HUES64 (cell line): ENCODE results near the gene COPS4.
"Not testable (repeated sequence)": the region's sequence is repeated elsewhere in the genome, so short reads cannot be mapped to it uniquely, and the experiment has no call there.

Experiments
- H3K27ac ChIP-seq: 2 replicates; pipeline ENCODE4 v1.7.0; 2013; ENCODE audit warnings: low read depth, low read length, inconsistent platforms
- H3K27me3 ChIP-seq: 2 replicates; pipeline ENCODE4 v1.6.1; 2013; ENCODE audit warnings: mild to moderate bottlenecking, low read length; ENCODE audit not compliant: insufficient read depth
- H3K36me3 ChIP-seq: 2 replicates; pipeline ENCODE4 v1.6.1; 2013; ENCODE audit warnings: mild to moderate bottlenecking, low read length; ENCODE audit not compliant: insufficient read depth
- H3K4me1 ChIP-seq: 2 replicates; pipeline ENCODE4 v1.6.1; 2013; ENCODE audit warnings: mild to moderate bottlenecking, low read length, moderate library complexity; ENCODE audit not compliant: insufficient read depth
- H3K4me3 ChIP-seq: 2 replicates; pipeline ENCODE4 v1.5.1; 2013; ENCODE audit warnings: mild to moderate bottlenecking, low read length, moderate library complexity
- H3K9ac ChIP-seq: 2 replicates; pipeline ENCODE4 v1.6.1; 2013; ENCODE audit warnings: mild to moderate bottlenecking, low read depth, low read length
- H3K9me3 ChIP-seq: 2 replicates; pipeline ENCODE4 v1.6.1; 2013; ENCODE audit warnings: low read depth, low read length; ENCODE audit not compliant: insufficient read depth
- WGBS: fragments of 150-250, 120-280 bp; methylation state at CpG from one replicate; pipeline ENCODE4 v1.1.7; 2013; ENCODE audit warnings: missing lambda C conversion rate; 5-methylcytosine and 5-hydroxymethylcytosine counted together

Gene COPS4

DNA sequence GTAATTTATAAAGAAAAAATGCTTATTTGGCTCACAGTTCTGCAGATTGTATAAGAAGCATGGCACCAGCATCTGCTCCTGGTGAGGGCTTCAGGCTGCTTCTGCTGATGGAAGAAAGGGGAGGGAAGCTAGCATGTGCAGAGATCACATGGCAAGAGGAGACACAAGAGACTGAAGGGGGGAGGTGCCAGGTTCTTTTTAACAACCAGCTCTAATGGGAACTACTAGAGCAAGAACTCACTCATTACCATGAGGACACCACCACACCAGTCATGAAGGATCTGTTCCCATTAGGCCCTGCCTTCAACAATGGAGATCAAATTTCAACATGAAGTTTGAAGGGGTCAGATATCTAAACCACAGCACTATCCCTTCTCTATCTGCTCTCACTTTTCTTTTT is 9.4 kb upstream of the COPS4 start:
- Histone ChIP-seq H3K4me1 (no peaks in the 10 kb centered on the region), H3K9ac (no peak overlapping the region), H3K9me3 (0 out of 2 replicates have a peak, but pooled peaks cover 2% of the 10 kb centered on the region), H3K36me3 (no peaks in the 10 kb centered on the region), H3K27me3 (peaks cover 10% of the 10 kb centered on the region), H3K27ac (no peak overlapping the region), H3K4me3 (no peak overlapping the region)

DNA sequence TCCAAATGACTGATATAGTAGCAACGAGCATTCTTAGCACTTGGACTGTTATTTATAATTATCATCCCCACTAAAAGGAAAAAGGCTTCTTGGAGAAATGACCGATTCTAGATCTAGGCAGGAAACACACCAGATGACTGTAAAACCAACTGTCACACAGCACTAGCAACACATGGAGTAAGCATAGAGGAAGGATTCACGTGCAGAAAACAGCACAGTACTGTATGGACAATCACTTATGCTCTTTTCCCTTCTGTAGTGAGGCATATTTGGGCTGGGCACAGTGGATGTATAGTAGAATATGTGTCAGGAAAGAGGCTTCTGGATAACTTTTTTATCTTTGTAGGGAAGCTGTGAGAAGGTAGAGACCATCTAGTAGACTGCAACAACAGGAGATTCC is 6.0 kb upstream of the COPS4 start:
- peaks cover 10% of the 10 kb centered on the region for H3K27me3 ChIP-seq
- no peak overlapping the region for H3K9ac ChIP-seq
- no peaks in the 10 kb centered on the region for H3K9me3 ChIP-seq
- no peaks in the 10 kb centered on the region for H3K4me1 ChIP-seq
- no peak overlapping the region for H3K4me3 ChIP-seq
- WGBS = 73% methylated on average over 3 of the region's 3 CpGs
- no peaks in the 10 kb centered on the region for H3K36me3 ChIP-seq
- H3K27ac ChIP-seq = no peak overlapping the region

DNA sequence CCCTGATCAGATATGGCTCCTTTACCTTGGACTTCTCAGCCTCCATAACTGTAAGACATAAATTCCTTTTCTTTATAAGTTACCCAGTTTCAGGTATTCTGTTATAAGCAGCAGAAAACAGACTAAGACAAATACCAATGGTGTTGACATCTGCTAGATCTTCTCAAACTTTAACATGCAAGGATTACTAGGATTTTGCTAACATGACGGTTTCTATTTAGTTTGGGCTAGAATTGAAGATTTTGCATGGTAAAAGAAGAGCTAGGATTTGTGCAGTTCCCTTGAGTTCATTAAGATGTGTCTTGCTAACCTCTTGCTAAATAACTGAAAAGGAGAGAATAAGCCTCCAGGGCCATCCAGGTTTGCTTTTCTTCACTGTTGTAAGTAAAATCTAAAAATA is 5.3 kb upstream of the COPS4 start:
- WGBS = 93% methylated on average over 1 of the region's 1 CpG
- Histone ChIP-seq H3K4me3 (no peak overlapping the region), H3K27me3 (peaks cover 10% of the 10 kb centered on the region), H3K9ac (no peak overlapping the region), H3K9me3 (no peaks in the 10 kb centered on the region), H3K4me1 (no peaks in the 10 kb centered on the region), H3K27ac (no peak overlapping the region), H3K36me3 (no peaks in the 10 kb centered on the region)

DNA sequence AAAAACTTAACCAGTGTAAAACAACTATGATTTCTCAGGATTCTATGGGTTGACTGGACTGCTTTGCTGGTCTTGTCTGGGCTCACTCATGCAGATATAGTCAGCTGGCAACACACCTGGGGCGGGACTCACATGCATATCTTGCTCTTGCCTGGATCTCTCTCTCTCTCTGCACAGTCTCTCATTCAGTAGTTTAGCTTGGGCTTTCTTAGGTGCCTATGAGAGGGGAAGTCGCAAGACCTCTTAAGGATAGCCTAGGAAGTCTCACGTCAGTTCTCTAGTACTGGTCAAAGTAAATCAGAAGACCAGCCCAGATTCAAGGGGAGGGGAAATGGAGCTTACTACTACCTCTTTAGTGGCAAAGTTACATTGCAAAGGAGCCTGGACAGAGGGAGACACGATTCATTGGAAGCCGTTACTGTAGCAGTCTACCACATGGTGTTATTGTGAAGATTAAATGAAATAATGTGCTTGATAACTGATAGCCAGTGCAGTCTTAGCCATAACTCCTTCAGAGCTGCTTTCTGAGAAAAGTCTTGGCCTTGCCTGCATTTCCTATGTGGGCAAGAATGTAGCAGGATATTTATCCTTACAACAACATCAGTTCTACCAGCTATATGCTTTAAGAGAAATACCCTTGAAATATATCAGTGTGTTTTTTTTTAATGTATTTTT is 2.1 kb downstream of the COPS4 start:
- no peaks in the 10 kb centered on the region for H3K9me3 ChIP-seq
- H3K4me1 ChIP-seq = no peaks in the 10 kb centered on the region
- 88% methylated on average over 5 of the region's 5 CpGs for WGBS
- H3K27ac ChIP-seq = no peak overlapping the region
- H3K9ac ChIP-seq = no peak overlapping the region
- H3K4me3 ChIP-seq = no peak overlapping the region
- H3K36me3 ChIP-seq = no peaks in the 10 kb centered on the region
- no peaks in the 10 kb centered on the region for H3K27me3 ChIP-seq

DNA sequence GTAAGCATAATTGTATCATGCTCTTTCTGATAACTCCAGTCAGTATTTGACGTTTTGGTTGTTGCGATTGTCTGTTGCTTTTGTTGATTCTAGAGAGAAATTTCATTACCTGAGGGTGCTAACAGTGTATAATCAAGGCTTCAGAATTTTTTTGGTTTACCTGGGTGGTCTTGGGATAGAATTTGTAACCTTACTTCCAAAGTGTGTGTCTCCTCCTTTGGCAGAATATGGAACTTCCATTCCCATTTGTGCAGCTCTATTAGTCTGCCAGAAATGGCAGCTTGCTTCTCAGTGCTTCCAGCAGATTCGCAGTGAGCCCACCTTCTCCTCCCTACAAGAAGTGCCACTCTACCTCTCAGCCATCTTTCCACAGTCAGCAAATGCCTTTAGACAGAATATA is 5.3 kb downstream of the COPS4 start:
- no peaks in the 10 kb centered on the region for H3K4me1 ChIP-seq
- H3K4me3 ChIP-seq = no peak overlapping the region
- H3K27ac ChIP-seq = no peak overlapping the region
- no peaks in the 10 kb centered on the region for H3K27me3 ChIP-seq
- WGBS = 85% methylated on average over 3 of the region's 3 CpGs
- H3K9me3 ChIP-seq = no peaks in the 10 kb centered on the region
- H3K36me3 ChIP-seq = no peaks in the 10 kb centered on the region
- no peak overlapping the region for H3K9ac ChIP-seq

DNA sequence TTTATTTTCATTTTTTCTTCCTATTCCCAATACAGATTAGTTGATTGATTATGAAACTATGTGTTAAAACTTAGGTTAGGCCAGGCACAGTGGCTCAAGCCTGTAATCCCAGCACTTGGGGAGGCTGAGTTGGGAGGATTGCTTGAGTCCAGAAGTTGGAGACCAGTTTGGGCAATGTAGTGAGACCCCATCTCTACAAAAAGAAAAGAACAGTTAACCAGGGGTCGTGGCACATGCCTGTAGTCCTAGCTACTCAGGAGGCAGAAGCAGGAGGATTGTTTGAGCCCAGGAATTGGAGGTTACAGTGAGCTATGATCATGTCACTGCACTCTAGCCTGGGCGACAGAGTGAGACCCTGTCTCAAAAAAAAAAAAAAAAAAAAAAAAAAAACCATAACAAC is 8.2 kb downstream of the COPS4 start:
- H3K27me3 ChIP-seq, H3K4me1 ChIP-seq, H3K9ac ChIP-seq, H3K9me3 ChIP-seq, H3K36me3 ChIP-seq, H3K27ac ChIP-seq, H3K4me3 ChIP-seq: not testable (repeated sequence)
- WGBS = 100% methylated on average over 1 of the region's 2 CpGs

DNA sequence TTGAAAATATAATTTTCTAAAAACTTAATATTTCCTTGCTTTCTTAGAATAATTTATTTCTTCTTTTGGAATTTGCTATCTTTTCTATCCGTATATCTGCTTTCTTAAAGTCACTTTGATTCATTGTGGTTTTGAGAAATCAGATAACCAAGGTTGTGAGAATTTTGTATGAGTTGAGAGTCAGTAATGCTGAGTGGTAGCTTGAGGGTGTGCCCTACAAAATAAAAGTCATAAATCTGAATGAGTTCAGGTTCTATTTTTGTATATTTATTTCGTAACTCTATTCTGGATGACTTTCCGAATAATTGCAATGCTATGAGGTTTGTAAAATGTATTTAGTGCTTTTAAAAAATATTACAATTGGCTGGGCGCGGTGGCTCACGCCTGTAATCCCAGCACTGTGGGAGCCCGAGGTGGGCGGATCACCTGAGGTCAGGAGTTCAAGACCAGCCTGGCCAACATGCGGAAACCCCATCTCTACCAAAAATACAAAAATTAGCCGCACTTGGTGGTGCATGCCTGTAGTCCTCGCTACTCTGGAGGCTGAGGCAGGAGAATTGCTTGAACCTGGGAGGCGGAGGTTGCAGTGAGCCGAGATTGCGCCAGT is 8.9 kb downstream of the COPS4 start:
- no peaks in the 10 kb centered on the region for H3K4me1 ChIP-seq
- H3K27ac ChIP-seq = no peak overlapping the region
- 99% methylated on average over 13 of the region's 14 CpGs for WGBS
- no peaks in the 10 kb centered on the region for H3K36me3 ChIP-seq
- no peaks in the 10 kb centered on the region for H3K27me3 ChIP-seq
- no peaks in the 10 kb centered on the region for H3K9me3 ChIP-seq
- H3K4me3 ChIP-seq = no peak overlapping the region
- H3K9ac ChIP-seq = no peak overlapping the region

DNA sequence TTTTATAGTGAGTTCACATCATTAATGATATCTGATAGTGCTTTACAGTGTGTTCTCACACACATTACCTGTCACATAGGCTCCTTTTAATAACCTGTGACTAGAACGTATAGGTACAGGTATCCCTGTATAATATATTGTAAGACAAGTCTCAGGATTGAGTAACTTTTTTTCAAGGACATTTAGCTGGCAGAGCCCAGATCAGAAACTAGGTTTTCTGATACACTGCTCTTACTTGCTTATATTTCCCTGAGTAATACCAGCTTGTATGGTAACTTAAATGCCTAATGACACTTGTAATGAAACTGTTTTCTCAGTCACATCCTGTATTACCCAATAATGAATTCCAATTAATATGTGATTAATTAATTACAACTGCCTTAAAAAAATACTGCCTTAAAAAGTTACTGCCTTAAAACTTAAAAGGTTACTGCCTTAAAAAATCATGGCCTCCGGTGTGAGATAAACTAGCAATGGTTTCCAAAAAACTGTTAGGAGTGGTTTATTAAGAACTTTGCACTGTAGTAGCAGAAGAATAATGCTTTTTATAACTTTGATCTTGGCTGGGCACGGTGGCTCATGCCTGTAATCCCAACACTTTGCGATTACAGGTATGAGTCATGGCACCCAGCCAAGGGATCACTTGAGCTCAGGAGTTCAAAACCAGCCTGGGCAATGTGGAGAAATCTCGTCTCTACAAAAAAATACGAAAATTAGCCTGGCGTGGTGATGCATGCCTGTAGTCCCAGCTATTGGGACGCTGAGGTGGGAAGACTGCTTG is 11.9 kb downstream of the COPS4 start:
- H3K27ac ChIP-seq = no peak overlapping the region
- no peak overlapping the region for H3K9ac ChIP-seq
- no peak overlapping the region for H3K4me3 ChIP-seq
- H3K36me3 ChIP-seq = peaks cover 20% of the 10 kb centered on the region
- WGBS = 95% methylated on average over 8 of the region's 8 CpGs
- H3K4me1 ChIP-seq = no peaks in the 10 kb centered on the region
- H3K27me3 ChIP-seq = no peaks in the 10 kb centered on the region
- H3K9me3 ChIP-seq = no peaks in the 10 kb centered on the region

DNA sequence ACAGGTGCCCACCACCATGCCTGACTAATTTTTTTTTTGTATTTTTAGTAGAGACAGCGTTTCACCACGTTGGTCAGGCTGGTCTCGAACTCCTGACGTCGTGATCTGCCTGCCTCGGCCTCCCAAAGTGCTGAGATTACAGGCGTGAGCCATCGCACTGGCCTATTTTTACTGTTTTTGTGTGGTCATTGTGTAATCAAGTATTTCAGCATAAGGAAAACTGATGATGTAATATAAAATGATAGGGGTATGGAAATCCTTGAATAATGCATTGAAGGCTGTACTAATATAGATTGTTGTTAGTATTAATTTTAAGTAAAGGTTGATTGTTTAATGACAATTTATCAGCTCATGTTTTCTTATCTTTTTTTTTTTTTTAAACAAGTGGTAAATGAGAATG is 13.8 kb downstream of the COPS4 start:
- WGBS = 95% methylated on average over 8 of the region's 8 CpGs
- not testable (repeated sequence) for H3K9ac ChIP-seq, H3K9me3 ChIP-seq, H3K4me3 ChIP-seq, H3K27me3 ChIP-seq, H3K4me1 ChIP-seq, H3K27ac ChIP-seq
- H3K36me3 ChIP-seq = peaks cover 29% of the 10 kb centered on the region

DNA sequence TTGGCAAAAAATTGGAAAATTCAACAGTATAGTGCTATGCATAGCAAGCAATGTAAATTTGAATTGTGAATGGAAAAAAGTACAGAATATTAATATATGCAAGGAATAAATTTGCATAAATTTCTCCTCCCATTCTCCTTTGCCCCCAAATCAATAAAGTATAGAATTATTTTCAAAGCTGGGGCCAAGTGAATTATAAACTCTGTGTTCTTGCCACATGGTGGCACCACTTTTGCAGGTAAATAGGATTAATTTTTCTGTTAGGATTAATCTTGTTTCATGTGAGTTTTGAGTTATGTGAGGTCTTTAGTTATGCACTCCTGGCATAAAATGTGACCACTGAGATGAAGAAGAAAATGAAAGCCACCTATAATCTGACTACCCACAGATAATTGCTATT is 19.9 kb downstream of the COPS4 start:
- H3K4me3 ChIP-seq = no peak overlapping the region
- no peaks in the 10 kb centered on the region for H3K27me3 ChIP-seq
- peaks cover 4% of the 10 kb centered on the region; the same call in 1 of the 2 replicates for H3K4me1 ChIP-seq
- H3K36me3 ChIP-seq = peaks cover 44% of the 10 kb centered on the region
- no peaks in the 10 kb centered on the region for H3K9me3 ChIP-seq
- H3K9ac ChIP-seq = no peak overlapping the region
- no peak overlapping the region for H3K27ac ChIP-seq

DNA sequence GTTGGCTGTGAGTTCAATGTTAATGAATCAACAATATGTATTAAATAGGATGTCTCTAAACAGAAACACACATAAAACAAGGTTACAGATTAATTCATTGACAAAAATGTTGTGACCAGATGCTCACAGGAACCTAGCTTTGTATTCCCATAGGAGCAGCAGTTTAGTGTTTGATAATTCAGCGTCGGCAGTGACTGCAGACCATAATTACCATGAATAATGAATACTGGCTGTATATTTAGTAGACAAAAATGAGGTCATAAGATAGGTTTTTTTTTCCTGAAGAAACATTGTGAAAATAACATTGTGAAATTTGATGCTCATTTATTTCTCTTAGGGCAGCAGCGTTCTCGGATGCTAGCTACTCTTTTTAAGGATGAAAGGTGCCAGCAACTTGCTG is 27.8 kb downstream of the COPS4 start:
- WGBS = 98% methylated on average over 4 of the region's 4 CpGs
- H3K9ac ChIP-seq = no peak overlapping the region
- H3K27me3 ChIP-seq = no peaks in the 10 kb centered on the region
- H3K27ac ChIP-seq = no peak overlapping the region
- no peaks in the 10 kb centered on the region for H3K9me3 ChIP-seq
- no peaks in the 10 kb centered on the region for H3K4me1 ChIP-seq
- no peak overlapping the region for H3K4me3 ChIP-seq
- H3K36me3 ChIP-seq = peaks cover 71% of the 10 kb centered on the region
